NCI-H345 (cell line): ENCODE data around the gene CDH22.

Experiments
- DNase-seq: peaks from one replicate; lab custom pipeline; 2025; lab: John Stamatoyannopoulos, UW

CDH22 gene, protein sequence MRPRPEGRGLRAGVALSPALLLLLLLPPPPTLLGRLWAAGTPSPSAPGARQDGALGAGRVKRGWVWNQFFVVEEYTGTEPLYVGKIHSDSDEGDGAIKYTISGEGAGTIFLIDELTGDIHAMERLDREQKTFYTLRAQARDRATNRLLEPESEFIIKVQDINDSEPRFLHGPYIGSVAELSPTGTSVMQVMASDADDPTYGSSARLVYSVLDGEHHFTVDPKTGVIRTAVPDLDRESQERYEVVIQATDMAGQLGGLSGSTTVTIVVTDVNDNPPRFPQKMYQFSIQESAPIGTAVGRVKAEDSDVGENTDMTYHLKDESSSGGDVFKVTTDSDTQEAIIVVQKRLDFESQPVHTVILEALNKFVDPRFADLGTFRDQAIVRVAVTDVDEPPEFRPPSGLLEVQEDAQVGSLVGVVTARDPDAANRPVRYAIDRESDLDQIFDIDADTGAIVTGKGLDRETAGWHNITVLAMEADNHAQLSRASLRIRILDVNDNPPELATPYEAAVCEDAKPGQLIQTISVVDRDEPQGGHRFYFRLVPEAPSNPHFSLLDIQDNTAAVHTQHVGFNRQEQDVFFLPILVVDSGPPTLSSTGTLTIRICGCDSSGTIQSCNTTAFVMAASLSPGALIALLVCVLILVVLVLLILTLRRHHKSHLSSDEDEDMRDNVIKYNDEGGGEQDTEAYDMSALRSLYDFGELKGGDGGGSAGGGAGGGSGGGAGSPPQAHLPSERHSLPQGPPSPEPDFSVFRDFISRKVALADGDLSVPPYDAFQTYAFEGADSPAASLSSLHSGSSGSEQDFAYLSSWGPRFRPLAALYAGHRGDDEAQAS

DNA sequence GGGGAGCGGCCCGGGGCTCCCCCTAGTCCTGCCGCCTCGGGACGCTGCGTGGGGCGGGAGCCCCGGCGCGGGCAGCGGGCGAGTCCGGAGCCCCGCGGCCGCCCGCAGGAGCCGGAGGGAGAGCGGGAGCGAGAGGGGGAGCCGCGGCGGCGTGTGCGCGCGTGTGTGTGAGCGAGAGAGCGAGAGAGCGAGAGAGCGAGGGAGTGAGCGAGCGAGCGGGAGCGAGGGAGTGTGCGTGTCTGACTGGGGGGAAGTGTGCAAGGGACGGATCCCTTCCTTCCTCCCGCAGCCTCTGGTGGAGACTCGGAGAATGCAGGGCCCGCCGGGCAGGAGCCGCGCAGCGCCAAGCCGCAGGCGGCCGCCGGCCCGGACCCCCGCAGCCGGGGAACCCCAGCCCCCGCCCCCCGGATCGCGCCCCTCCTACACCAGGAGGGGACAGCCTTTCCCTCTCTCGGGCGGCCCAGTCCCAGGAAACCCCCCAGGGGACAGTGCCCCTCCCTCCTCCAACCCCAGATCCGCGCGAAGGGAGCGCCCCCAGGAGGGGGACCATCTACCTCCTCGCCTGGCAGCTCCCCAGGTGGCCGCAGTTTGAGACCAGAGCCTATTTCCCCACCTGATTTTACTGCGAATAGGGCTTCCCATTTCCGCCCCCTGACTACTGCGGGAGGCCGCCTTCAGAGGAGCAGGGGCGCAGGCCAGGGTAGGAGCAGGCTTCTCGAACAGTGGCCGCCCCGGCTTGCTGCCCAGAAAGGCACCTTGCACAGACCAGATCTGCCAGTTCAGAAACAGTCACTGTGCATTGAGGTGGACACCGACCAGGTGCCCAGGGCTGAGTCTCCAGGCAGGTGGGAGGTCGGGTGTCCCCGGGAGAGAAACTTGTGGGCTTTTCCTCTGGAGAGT, at the start of gene CDH22:
Gene CDH22 (minus strand): TSS at position 241 of the 900 bp plus-strand sequence. CDS start 57,204 bp downstream, outside the sequence.
- DNase-seq: peak; percentile 93

DNA sequence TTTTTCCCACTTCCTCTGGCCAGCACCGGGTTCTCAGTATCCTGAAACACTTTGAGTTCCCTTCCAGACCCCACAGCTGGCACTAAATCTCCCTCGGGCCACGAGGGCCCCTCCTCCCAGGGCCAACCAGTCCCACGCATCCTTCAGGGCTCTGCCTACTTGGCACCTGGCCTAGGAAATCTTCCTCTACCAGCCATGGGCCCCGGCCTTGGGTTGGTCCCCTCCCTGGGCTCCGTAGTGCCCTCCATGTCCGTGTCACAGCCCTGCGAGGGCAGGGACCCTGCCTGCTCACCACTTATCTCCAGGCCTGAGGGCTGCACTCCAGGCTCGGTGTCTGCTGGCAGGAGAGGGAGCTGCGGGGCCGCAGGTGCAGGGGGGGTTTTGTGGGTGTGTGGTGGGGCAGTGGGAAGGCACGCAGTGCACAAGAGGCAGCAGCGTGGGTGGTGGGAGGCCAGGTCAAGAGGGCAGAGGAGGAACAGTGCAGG, 48.8 kb upstream of the CDH22 start:
- peak; percentile 17 for DNase-seq

GRCh38 chr20:46356195-46357029, 48.1 kb upstream of the CDH22 start:
- DNase-seq: no peak

DNA sequence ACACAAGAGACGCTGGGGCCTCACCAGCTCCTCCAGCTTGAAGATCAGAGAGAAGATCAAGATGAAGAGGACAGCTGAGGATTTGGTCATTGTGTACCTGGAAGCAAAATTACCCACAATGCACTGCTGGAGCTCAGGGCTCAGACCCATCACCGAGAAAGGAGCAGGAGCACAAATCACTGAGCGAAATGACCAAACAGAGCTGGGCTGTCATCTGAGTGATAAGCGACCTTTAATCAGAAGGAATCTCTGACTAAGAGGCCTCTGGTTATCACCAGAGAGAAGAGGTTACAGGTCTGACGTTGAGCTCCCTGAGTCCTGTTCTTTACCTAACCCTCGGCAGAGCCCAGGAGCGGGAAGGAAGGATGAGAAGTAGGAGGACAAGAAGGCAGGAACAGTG, 47.5 kb upstream of the CDH22 start:
- no peak for DNase-seq

DNA sequence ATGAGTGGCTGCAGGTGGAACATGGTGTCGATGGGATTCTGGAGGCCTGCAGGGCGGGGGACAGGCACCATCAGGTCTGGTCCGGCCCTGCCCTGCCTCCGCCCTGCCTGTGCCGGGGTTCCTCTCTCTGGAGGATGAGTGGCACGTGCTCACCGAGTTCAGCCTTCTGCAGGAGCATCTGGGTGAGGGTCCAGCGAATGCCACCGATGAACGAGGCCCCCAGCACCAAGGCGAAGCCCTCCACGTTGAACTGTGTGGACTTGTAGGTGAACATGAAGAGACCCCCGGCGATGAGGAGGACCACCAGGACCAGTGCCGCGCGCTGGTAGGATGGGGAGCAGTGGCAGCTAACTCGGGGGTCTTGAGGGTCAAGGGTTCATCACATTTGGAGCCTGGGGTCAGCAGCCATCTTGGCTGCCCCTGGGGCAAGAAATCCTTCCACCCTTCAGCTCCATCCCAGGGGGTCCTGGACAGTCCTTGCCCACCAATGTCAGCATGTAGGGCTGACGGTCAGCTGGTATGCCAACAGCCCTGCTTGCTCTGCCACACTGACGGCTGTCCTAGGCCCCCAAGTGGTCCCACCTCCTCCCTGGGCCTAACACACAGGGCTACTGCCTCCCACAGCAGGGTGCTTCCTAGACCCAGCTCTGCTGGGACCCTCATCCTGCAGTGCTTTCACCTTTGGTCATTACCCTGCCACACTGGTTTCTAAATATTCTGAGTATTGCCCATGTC, 46.8 kb upstream of the CDH22 start:
- no peak for DNase-seq

DNA sequence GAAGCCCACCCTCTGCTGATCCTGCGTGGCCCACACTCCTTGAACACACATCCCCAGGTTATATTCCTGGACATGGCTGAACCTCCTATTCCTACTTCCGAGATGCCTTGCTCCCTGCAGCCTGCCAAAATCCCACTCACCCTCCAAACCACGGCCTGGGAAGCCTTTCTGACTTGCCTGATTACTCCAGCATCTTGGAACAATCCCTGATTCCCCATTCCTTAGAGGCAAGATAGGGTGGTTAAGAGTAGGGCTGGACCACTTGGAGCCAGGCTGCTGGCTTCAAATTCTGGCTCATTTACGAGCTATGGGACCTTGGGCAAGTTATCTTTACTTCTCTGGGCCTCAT, 45.9 kb upstream of the CDH22 start:
- no peak for DNase-seq

DNA sequence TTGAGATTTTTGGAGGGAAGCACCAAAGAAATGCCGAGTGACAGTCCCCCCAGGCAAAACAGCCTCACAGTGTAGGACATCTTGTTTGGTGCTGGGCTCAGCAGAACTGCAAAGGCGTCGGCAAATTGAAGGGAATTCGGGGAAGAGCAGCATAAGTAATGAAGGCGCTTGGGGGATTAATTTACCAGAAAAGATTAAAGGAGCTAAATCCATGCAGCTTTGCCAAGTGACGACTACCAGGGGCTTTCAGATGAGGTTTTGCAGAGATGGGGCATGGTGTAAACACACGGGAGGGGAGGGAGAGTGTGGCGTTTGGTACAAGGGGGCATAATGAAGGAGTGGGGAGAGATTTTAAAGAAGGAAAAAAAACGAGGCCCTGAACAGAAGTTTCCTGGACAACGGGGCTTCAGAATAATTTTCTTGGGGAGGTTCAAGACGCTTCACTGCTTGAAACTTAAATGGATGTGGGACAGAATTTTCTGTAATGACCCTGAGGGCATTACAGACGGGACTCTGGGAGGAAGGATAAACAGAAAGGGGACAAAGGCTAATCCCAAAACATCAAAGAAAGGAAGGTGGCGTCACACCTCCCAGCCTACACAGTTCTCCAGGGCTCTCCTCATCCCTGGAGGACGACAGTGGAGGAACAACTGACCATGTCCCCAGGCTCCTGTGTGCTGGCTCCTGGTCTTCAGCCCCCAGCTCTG, 45.4 kb upstream of the CDH22 start:
- no peak for DNase-seq

- DNase-seq: no peak
Measured at GRCh38 chr20:46352370-46352938, 44.2 kb upstream of the CDH22 start.

DNA sequence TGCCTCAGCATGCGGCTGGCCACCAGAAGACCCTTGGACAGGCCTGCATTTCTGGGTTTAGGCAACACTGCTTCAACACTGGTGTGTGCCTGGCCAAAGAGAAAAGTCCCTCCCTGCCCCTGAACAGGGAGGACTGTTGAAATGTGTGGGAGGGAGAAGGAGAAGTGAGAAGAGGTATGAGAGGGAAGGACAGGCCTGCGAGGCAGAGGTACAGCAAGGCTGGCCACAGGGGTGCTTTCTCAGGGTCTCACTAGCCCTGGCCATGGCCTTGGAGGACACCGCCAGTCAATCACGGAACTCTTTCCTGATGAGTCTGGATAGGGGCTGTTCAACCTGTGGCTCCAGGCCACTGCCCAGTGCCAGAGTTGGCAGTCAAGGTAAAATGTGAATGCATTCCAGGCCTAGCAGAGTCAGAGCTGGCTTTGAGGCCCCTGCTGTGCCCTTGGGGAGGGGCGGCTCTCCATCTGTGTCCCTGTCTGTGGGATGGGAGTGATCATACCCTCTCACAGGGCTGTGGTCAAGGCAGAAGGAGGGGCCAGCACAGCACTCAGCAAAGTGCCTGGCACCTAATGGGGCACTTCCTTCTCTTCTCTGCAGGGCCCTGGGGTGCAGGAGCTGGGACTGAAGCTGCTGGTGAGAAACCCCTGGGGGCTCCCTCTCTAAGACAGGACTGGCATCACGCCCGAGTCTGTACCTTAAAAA, 43.2 kb upstream of the CDH22 start:
- no peak for DNase-seq

- DNase-seq: no peak
Measured at GRCh38 chr20:46350986-46351267, 42.6 kb upstream of the CDH22 start.

DNA sequence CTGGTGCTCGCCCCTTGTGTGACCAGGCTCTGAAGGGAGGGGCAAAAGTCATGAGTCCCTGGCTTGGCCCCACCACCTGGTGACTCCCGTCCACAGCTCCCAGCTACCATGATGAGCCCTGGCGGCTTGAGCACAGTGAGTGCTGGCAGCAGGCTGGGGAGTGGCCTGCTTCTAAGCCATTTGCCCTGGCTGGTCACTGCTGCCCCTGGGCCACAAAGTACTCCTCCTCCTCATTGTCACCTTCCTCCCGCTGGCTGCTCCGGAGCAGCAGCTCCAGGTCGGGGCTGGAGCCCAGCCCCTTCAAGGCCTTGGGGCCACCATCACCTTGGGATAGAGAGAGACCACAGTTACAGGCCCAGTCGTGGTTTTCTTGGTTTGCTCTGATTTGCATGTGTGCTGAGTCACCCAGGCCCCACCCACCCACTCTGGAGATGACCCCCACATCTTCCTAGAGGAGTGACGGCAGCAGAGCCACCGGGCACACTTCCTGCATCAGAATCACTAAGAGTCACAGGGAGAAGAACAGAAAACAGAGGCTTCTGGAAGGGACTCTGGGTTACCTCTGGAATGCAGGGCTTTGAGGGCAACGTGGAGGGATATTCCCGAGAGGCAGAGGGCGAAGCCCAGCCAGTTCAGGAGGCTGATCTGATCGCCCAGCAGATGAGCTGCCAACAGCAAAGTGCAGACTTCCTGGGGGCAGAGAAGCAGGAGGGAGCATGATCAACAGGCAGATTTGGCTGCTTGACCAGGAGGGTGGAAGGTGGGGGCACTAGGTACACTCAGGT, 42.1 kb upstream of the CDH22 start:
- DNase-seq: no peak

GRCh38 chr20:46349742-46350056, 41.4 kb upstream of the CDH22 start:
- DNase-seq: no peak

GRCh38 chr20:46349035-46349741, 40.9 kb upstream of the CDH22 start:
- DNase-seq: peak; percentile 72

DNA sequence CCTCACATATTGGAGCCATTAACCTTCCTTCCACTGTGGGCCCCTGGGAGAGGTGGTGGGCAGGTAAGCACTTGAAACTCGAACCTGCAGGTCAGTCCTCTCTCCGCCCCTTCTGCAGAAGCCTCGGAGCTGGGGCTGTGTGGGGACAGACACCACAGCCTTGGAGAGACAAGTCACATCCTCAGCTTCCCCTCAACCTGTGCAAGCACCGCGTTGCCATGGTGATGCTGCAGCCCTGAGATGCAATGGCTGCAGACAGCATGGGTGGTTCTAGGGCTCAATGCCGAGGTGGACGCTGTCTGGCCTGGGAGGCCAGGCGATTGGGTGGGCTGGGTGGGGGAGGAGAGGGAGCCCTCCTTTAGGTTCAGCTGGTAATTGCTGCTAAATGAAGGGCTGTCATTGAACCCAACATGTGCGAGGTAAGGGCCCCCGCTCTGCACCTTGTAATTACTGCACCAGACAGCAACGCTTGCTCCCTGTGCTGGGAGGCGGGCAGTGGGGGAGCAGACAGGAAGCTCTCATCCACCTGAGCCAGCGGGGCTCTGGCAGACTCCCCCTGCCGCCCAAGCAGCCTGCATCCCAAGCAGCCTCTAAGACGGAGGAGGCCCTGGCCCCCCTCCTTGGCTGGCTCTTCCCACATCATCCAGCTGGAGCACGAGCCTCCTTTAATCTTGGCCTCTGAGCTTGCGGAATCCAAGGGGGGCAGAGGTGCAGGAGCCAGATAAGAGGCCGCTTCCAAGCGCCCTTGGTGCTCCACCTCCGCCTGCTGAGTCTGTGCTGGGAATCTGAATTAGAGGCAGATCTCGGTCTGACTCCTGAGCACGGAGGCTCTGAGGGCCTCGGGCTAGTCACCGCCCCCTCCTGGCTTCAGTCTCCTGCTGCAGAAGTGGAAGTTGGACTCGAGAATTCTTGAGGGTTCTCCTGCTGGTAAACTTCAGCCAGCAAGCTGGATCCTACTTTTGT, 39.8 kb upstream of the CDH22 start:
- no peak for DNase-seq

DNA sequence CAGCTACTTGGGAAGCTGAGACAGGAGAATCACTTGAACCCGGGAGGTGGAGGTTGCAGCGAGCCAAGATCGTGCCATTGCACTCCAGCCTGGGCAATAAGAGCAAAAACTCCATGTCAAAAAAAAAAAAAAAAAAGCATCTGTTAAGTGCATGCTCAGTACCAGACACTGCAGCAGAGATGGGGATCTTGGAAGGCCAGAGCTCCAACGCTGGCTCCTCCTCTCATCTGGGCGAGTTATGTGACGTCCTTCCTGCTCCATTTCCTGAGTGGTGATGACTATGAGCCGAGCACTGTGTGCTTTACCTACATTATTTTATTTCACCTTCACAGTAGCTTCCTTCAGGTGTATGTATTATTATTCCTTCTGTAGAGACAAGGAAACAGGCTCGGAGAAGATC, 38.5 kb upstream of the CDH22 start:
- DNase-seq: no peak

DNA sequence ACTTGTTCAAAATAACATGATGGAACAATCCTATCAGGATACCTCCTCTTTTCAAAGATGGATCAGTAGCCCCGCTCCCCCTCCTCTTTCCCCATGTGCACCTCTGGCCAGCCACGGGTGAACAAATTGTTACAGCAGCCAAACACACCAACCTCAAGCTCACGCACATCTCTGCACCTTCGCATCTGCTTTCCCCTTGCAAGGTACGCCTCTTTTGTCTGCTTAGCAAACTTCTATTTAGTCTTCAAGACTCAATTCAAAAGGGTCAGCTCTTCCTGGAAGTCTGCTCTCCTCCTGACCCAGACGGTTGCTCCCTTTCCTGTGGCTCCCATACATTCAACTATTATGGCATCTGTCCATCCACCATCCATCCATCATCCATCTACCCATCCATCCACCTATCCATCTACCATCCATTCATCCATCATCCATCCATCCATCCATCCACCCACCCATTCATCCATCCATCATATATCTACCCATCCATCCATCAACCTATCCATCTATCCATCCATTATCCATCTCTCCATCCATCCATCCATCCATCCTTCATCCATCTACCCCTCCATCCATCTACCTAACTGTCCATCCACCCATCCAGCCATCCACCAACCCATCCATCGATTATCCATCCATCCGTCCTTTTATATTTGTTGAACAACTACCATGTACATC, 36.3 kb upstream of the CDH22 start:
- DNase-seq: no peak
